NCI-H748 (cell line): ENCODE measurements around the gene RNF130.

Experiments used
- DNase-seq: peaks from one replicate; lab custom pipeline; 2025; ENCODE audit not compliant: unreplicated experiment; lab: John Stamatoyannopoulos, UW

RNF130 gene

DNA sequence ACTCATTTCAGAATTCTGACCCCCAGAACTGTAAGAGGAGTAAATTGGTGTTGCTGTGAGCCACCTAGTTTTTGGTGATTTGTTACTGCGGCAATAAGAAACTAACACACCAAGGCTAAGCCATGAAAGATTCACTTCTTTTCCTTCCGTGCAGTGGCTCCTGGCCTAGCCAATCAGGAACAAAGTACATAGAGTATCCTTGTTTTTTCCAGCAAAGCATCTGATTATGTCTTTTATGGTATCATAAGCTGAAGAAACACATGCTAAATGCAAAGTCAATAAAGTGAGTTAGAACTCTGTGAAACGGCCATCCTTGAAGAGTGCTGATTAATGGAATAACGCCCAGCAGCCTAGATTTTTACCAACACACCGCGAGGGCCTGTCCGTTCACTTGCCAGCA is 11.4 kb downstream of the RNF130 start:
- no peak for DNase-seq

DNA sequence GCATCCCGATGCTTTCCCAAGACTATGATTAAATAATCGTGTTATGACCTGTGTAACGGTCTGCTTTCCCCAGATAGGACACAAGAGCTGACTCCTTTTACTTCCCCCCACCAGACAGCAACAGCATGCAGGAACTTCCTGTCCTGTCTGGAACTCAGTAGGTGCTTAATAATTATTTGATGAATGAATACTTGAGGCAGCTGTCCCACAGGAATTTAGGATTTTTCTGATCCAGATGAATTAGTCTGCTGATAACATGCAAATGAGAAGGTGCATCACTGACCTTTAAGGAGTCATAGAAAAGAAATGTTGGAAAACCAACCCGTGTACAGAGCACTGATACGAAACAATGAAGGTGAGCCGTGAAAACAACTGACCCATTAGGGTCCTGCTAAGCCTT is 12.2 kb downstream of the RNF130 start:
- DNase-seq: no peak

DNA sequence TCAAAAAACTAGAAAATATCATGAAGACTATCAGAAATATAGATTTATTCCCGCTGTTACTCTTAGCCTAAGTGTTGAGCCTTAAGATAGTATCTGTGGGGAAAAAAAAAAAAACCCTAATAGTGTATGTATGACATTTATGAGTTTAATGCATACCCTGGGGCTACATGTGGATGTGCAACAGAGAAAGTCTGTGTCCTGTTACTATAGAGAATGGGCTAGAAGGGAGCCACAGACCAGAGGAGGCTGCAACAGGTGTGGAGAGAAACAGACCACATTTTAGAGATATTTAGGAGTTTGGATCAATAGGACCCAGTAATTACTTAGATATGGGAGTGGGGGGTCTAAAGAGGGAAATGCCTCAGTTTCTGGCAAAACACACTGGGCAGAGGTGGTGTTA is 15.4 kb downstream of the RNF130 start:
- DNase-seq: no peak

DNA sequence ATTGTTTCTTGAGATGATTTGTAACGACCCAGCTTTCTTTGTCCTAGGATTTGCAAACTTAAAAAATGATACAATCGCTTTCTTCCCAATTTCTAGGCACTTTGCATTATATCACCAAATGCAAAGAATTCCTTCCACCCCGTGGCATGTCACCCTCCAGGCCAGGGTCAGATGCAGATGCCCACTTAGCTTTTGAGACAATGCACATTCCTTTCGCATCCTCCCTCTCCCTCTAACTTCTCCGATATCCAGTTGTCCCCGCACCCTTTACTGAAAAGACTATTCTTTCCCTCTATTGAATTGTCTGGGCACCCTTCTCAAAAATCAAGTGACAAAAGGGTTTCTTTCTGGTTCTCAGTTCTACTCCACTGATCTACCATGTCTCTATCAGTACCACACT is 17.3 kb downstream of the RNF130 start:
- no peak for DNase-seq

DNA sequence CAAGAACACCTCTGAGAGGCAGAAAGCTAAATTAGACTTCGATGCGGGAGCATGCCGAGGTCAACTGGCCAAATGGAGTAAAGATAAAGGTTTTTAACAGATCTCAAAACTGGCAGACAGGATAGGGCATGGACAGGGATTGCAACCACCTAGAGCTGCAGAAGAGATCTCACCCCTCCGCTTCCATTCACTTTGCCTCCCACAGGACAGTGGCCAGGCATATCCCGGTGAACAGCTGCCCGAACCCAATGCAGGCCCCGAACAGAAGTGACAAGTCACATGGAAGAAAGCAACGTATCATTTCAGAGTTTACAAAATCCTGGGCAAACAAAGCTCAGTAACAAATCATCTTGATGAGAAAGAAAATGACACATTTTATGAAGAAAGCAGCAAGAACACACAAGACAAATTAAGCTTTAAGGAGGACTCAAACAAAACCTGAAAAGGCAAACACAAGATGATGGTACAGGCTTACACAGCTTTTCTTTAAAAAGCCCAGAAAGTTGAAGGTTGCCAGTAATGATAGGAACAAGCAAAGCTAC is 18.4 kb downstream of the RNF130 start:
- no peak for DNase-seq

DNA sequence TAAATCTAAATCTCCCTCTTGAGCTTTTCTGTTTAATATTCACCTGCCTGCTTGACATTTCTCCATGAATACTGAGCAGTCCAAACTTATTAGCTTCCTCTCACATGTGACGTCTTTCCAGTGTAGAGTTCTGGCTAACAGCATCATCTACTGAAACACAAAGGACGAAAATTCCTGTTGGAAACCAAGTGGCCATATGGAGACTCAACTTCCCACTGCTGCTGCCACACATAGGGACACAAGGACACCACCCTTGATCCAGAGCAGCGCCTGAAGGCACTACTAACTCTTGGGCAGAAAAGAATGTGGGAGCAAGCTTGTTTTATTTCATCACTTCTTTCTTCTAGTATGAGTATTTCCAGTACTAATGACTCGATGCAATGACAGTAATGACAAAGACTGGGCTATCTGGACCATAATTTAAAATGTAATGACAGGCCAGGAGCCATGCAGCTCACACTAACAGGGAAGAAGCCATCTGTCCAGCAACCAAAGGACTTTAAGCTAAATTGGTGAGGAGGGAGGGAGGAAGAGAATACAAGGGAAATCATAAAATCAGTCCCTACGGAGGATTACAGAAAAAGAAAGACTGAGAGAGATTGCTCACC is 19.2 kb downstream of the RNF130 start:
- no peak for DNase-seq

DNA sequence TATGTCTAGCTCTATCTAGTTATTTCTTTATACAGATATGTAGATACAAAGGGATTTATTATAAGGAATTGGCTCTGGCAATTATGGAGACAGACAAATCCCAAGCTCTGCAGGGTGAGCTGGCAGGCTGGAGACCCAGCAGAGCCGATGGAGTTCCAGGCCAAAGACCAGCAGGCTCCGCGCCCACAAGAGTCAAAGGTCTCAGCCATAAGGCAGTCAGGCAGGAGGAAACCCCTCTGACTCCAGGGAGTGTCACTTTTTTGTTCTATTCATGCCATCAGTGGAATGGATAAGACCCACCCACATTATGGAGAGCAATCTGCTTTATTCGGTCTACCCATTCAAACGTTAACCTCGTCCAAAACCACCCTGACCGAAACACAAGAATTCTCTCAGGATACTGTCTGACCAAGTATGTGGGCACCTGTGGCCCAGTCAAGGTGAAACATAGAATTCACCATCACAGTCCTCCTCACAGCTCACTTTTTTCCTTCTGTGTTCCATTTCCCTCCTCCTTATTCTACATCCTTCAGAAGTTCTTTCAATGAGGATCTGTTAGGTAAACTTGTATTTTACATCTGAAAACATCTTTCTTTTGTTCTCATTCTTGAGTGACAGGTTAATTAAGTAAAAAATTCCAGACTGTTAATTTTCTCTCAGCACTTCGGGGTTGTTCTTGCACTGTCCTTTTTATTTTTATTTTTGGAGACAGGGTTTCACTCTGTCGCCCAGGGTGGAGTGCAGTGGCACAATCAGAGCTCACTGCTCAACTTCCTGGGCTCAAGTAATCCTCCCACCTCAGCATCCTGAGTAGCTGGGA is 21.2 kb downstream of the RNF130 start:
- DNase-seq: no peak

DNA sequence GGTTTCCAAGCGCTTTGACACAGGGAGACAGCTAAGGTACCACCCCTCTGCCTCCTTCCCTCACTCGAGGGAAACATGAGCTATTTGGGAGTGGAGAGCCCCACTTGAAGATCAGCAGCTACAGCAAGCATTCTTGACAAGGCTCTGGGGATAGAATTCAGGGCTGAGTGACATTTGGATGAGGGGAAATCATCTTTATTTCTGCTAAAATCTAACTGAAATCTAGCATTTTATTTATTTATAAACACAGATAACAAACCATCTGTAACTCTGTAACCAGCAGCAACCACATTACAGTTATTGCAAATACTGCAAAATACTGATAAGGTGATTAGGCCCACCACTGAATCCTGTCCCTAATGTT is 22.4 kb downstream of the RNF130 start:
- DNase-seq: no peak

DNA sequence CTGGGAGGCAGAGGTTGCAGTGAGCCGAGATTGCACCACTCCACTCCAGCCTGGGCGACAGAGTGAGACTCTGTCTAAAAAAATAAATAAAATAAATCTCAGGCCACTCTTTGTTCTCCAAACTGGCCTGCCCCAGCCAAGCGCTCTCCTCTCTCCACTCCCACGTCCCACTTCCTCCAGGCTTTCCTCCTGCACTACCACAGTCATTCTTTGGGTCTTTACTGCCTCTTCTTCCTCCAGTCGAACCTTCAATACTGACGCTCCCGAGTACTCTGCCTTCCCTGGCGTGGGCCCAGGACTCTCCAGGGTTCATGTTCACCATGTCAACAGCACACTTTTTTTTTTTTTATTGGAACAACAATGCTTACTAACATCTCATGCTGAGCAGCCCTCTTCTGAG is 23.9 kb downstream of the RNF130 start:
- DNase-seq: no peak

DNA sequence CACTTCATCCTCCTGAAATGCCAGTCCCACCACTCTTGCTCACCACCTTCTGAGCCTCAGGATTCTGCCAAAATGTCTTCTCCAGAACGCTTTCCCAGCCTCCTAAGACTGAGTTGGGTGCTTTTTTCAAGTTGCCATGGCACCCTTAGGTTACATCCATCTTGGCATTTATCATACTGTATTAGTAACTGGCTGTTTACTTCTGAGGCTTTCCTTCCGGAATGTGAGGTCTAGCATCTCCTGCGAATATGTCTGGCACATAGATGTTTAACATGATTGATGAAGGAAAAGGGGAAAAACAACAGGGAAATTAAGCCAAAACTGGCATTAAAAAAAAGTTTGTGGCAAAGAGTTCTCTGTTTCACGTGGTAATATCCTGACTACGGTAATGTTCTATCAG is 24.9 kb downstream of the RNF130 start:
- no peak for DNase-seq

DNA sequence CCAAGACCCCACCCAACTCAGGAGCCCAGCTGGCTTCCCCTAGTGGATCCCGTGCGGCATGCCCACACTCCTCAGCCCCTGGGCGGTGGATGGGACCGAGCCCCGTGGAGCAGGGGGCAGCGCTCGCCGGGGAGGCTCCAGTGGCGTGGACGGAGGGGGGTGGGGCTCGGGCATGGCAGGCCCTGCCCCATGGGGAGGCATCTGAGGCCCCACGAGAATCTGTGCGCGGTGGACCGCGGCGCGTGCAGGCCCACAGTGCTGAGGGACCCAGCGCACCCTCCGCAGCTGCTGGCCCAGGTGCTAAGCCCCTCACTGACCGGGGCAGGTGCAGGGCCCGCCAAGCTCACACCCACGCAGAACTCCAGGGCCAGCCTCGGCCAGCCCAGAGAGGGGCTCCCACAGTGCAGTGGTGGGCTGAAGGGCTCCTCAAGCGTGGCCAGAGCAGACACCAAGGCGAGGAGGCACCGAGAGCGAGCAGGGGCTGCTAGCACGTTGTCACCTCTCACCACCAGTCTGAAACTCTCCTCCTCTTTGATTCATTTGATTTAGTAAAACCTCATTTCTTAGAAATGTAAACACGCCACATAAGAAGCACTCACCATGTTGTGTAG is 25.6 kb downstream of the RNF130 start:
- no peak for DNase-seq

DNA sequence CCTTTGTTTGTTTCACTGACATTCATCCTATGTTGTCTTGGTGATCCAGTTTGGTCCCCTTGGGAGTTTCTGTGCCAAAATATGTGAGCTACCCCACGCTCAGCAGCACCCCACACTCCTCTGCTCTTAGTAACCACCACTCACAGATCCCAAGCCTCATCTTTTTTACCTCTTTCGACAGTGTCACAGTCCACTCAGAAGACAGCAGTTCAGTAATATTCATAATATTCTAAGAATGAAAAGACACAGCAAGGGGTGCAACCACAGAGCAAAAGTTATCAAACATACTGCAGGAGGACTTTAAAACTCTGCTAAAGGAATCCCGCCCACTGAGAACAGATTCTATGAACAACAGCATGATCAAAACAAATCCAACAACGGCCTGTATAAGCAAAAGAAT is 28.2 kb downstream of the RNF130 start:
- no peak for DNase-seq

DNA sequence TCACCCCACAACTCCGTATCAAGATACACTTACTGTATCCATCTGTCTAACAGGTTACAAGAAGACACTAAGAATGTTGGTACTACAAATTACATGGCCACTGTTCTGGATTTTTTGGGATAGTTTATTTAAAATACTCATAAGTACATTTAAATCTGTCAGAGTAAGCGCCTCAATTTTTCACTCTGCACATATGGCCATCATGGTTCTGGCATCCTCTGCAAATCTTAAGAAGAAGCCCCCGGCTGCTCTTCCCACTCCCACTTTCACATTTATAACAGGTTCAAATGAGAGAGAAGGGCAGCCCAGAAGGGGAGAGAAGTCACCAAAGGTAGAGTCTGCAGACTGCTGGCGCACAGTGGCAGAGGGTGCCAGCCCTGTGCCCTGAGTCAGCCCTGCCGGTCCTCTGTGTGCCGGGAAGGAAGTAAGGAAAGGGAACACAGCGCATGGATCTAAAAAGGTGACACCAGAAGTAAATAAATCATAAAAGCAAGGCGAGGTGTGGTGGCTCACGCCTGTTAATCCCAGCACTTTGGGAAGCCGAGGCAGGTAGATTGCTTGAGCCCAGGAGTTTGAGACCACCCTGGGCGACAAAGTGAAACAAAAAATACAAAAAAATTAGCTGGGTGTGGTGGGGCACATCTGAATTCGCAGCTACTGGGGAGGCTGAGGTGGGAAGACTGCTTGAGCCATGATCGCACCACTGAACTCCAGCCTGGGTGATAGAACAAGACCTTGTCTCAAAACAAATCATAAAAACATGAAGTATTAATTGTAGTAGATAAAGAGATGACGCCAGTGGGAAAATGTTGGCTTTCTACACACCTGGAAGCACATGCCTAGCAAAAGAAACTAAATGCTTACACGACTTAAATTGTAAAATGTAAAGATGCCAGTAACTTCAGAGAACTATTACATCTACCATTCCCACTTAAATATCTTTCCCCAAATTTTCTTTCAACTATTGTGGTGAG is 30.0 kb downstream of the RNF130 start:
- DNase-seq: no peak

DNA sequence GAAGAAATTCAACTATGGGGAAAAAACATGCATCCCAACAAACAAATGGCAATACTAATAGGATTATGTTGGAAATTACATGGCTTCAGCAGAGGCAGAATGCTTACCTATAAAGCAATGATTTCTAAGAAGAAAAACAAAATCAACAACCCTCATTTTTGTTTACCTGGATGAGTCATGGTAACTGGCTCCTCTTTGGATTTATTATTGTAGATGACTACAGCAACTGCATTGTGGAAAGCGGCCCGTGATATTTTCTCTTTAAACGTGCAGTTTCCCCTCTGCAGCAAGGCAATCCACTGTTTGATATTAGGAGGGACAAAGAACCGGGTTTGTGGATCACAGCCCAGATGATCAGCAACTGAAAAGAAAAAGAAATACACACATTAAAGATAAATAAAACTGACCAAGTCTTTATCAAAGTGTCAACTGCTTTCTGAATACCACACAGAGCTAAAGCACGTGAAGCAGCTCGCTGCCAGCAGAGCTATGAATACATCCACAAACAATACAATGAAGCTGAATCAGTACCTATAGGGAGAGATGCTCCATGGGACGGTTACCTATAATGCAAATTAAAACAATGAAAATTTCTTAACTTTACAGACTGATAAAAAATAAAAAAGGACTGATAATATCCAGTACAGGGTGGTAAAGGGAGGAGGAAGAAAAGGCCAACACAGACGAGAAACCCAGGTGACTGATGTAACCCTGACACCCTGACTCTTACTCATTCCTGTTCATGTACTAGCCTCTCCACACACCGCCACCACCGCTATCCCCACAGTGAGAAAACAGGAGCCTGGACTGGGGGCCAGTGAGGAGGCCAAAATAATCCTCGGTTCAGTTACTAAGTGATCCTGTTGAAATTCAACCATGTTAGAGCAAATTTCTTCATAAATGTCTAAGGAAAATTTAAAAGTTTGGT is 31.0 kb downstream of the RNF130 start:
- no peak for DNase-seq

DNA sequence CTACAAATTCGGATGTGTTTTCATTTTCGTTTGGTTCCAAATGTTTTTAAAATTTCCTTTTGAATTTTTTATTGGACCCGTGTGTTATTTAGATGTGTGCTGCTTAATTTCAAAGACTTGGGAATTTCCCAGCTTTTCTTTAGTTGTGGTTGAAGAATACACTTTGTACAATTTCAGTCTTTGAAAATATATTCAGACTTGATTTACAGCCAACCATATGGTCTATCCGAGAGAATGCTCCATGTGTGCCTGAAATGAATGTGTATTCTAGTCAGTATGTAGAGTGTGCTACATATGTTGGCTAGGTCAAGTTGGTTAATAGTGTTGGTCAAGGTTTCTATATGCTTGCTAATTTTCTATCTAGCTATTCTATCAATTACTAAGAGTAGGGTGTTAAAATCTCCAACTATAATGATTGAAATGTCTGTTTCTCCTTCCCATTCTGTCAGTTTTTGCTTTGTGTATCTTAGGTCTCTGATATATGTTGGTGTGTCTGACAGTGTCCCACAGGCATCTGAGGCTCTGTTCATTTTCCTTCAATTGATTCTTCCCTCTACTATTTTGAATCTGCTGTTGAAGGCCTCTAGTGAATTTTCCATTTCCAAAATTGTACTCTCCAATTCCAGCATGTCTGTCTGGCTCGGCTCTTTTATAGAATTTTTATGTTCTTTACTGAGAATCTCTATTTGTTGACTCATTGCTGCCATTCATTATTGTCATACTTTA is 36.2 kb downstream of the RNF130 start:
- no peak for DNase-seq

DNA sequence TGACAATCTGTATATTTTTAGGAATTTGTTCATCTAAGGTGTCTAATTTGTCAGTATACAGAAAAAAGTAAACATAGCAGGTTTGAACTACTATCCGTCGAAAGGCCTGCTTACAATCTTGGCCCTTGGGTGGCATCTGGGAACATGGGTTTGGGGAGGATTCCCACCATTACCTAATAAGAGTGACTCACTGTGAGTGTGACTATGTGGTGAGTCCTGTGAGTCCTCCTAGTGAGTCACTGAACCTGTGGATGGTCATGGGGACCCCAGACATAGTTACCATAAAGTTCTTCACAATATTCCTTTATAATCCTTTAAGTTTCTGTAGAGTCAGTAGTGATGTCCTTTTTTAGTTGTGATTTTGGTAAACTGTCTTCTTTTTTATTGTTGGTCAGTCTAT is 37.0 kb downstream of the RNF130 start:
- no peak for DNase-seq

DNA sequence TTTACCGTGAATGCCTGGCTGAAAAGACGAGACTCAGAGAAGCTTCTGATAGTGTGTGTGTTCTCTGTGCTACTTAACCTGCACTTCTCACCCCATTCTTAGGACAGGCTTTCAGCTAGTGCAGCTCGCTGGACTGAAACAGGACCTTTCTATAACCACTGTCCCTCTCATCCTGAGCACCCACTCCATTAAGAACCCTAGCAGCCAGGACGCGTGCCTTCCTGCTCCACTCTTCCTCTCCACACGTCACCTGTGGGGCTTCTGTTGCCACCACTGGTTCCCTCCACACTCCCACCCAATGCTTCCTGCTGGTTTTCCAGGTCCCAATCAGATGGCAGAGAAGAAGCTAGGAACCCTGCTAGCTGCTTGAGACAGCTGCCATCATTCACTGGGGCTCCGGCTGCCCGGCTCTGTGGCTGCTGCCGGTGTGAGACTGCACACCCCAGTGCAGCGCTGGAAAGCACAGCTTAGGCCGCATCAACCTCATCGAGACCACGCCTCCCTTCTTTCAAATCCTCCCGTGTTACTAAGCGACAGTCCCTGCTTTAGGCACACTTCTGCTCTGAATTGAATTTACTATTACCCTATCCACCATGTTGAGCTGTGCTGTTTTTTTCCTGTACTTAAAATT is 44.0 kb downstream of the RNF130 start:
- no peak for DNase-seq

DNA sequence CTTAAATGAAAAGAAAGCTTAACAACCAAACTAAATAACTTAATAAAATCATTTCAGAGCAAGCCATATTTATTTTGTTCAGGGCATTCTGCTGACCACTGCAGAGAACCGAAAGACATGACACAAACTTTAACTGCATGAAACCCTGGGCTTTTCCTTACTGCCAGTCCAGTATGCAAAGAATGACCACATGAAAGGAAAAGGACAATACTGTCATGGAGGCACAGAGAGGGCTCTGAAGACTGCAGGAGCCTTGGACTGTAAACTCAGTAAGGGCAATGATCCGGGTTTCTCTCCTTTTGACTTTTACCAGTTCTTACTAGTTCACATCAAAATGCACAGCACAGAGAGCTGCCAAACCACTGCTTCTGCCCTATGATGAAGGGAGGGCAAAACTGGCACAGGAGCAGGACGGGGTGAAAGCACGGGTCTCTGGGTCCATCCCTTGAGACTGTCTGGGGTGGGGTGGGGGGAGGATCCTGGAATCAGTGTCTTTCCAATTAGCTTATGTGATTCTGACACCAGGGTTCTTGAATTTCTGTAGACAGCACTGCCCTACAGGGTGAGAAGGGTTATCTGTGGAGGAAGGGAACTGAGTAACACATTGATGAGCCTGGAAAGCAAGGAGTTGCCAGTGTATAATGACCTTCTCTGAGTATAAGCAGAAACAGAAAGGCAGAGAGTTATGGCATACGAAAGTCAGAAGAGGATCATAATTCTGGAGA is 44.7 kb downstream of the RNF130 start:
- DNase-seq: no peak
